Muscle of back (tissue), 11 donors: ENCODE results near the gene FAM193A. TPM values are rescaled to one million over a fixed set of nuclear protein-coding genes. Genes with fewer than 3 reads are reported as not detected.
"Not testable (repeated sequence)": the region's sequence is repeated elsewhere in the genome, so short reads cannot be mapped to it uniquely, and the experiment has no call there.

Experiments used
- DNase-seq, 3 donors: peaks; one replicate each; pipeline versions ENCODE4 v3.0.0 to v3.0.0-alpha.2; 2013
- polyA plus RNA-seq, 10 donors: library from polyadenylated mRNA; unstranded; fragments of 120-200 nt; gene quantifications; one replicate each; pipeline ENCODE4 v1.2.1, GENCODE V29; 2013; ENCODE audit not compliant: insufficient read length in 10 of 10

The FAM193A gene
- polyA plus RNA-seq, 10 donors, result 15.7 to 21.4 (median 17.4) TPM

GRCh38 chr4:2514193-2514592, 22.3 kb upstream of the FAM193A start:
- DNase-seq, result not testable (repeated sequence)

GRCh38 chr4:2514944-2515343, 21.5 kb upstream of the FAM193A start:
- DNase-seq, result not testable (repeated sequence)

GRCh38 chr4:2515830-2516550, 20.5 kb upstream of the FAM193A start:
- DNase-seq, result peak; percentile 28 to 67 (median 31)

- no peak for DNase-seq
These were observed 19.8 kb upstream of the FAM193A start for GRCh38 chr4:2516635-2517034.

GRCh38 chr4:2526559-2526958, 9.9 kb upstream of the FAM193A start:
- DNase-seq, result no peak

- DNase-seq, result peak in 1 of 3 donors; percentile 9
These were observed 1.5 kb upstream of the FAM193A start for GRCh38 chr4:2534904-2535375.

- DNase-seq, result peak; percentile 13 to 82 (median 44)
These were observed 863 bp upstream of the FAM193A start for GRCh38 chr4:2535376-2536192.

- DNase-seq, result peak; percentile 34 to 85 (median 52)
These were observed 774 bp downstream of the FAM193A start for GRCh38 chr4:2537011-2537830.

GRCh38 chr4:2543580-2544191, 7.2 kb downstream of the FAM193A start:
- not testable (repeated sequence) for DNase-seq

GRCh38 chr4:2545321-2546013, 9.0 kb downstream of the FAM193A start:
- DNase-seq, result no peak

- DNase-seq, result no peak
These were observed 9.9 kb downstream of the FAM193A start for GRCh38 chr4:2546286-2546823.

GRCh38 chr4:2546961-2547691, 10.7 kb downstream of the FAM193A start:
- DNase-seq, result not testable (repeated sequence)

- DNase-seq, result no peak
These were observed 14.7 kb downstream of the FAM193A start for GRCh38 chr4:2551118-2551517.

- no peak for DNase-seq
These were observed 16.4 kb downstream of the FAM193A start for GRCh38 chr4:2552806-2553205.

GRCh38 chr4:2558301-2558700, 21.9 kb downstream of the FAM193A start:
- no peak for DNase-seq

GRCh38 chr4:2560167-2560566, 23.7 kb downstream of the FAM193A start:
- no peak for DNase-seq

- DNase-seq, result no peak
These were observed 29.1 kb downstream of the FAM193A start for GRCh38 chr4:2565533-2565932.

- DNase-seq, result no peak
These were observed 33.6 kb downstream of the FAM193A start for GRCh38 chr4:2570036-2570435.

GRCh38 chr4:2570551-2571222, 34.2 kb downstream of the FAM193A start:
- DNase-seq, result peak in 2 of 3 donors; percentile 18 to 27
